Activated CD4-positive, alpha-beta T cell treated with anti-CD3 and anti-CD28 coated beads, Interleukin-2, amount 10 ng/mL, durations not matched to agents 7 days and 5 days (primary cell): ENCODE results near the gene PPDPF. TPM values are rescaled to one million over a fixed set of nuclear protein-coding genes. Genes with fewer than 3 reads are reported as not detected.
"Not testable (repeated sequence)": the region's sequence is repeated elsewhere in the genome, so short reads cannot be mapped to it uniquely, and the experiment has no call there.

Source experiments
- CTCF ChIA-PET: fragments of 350-600 bp; sonication (Branson Sonifier 250); formaldehyde crosslinking; loops from one replicate; lab custom pipeline; 2021; ENCODE audit warnings: antibody characterized with exemption; lab: Charles Lee
- POLR2A ChIA-PET: fragments of 350-600 bp; sonication (Branson Sonifier 250); formaldehyde crosslinking; loops from one replicate; lab custom pipeline; 2021; ENCODE audit warnings: antibody characterized with exemption; lab: Charles Lee
- DNase-seq: peaks from one replicate; pipeline ENCODE4 v3.0.0-alpha.2; 2020
- H3K27ac Mint-ChIP-seq: one replicate; pipeline ENCODE4 v1.8.0; 2021; ENCODE audit warnings: mild to moderate bottlenecking, moderate library complexity, mixed read lengths
- H3K27me3 Mint-ChIP-seq: one replicate; pipeline ENCODE4 v1.8.0; 2021; ENCODE audit warnings: mixed read lengths
- H3K36me3 Mint-ChIP-seq: one replicate; pipeline ENCODE4 v1.8.0; 2021; ENCODE audit warnings: low read depth, mixed read lengths
- H3K4me1 Mint-ChIP-seq: one replicate; pipeline ENCODE4 v1.8.0; 2021; ENCODE audit warnings: mixed read lengths
- H3K4me3 Mint-ChIP-seq: one replicate; pipeline ENCODE4 v1.8.0; 2021; ENCODE audit warnings: mild to moderate bottlenecking, moderate library complexity, mixed read lengths
- H3K9me3 Mint-ChIP-seq: one replicate; pipeline ENCODE4 v1.8.0; 2021; ENCODE audit warnings: mixed read lengths
- total RNA-seq, 2 experiments: library from RNA; stranded (reverse); gene quantifications; one replicate each; pipeline ENCODE4 v1.2.3, GENCODE V29; 2021

PPDPF gene
- total RNA-seq, 2 experiments from 2014 or later, result 167 to 193 TPM

DNA sequence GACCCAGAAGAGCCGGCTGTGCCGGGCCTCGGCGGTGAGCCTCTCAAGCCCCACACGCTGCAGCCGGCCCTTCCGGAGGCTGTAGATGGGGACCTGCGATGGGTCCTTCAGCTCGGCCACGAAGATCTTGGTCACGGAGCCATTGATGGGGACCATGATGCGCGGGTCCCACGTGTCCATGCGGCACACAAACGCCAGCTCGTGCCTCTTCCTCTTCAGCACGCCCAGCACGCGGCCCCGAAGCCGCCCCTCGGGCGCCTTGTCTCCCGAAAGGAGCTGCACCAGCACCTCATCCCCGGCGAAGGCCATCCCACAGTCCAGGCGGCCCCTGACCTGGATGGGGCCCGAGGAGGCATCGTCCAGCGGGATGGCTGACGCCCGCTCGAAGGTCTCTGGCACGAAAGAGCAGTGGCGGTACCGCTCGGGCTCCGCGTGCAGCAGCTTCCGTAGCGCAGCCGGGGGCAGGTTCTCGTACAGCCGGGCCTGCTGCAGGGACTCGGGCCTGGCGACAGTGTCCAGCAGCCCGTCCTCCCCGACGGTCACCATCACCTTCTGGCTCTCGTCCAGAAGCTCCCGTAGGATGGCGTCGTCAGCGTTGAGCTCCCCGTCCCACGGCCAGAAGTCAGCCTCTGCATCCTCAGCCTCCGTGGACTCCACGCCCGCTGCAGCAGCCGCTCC lies 44.6 kb downstream of the PPDPF start:
- peaks cover 38% of the 10 kb centered on the region for H3K36me3 Mint-ChIP-seq
- peaks cover 2% of the 10 kb centered on the region for H3K9me3 Mint-ChIP-seq
- no peak for DNase-seq
- no peak overlapping the region for H3K27ac Mint-ChIP-seq
- no peak overlapping the region for H3K4me3 Mint-ChIP-seq
- no peaks in the 10 kb centered on the region for H3K27me3 Mint-ChIP-seq
- peaks cover 26% of the 10 kb centered on the region for H3K4me1 Mint-ChIP-seq
- CTCF ChIA-PET, result interaction anchor here (0.6 to 1.6 kb wide), 4 partner anchors 9 to 145 kb away, joined by 3 to 5 read pairs (median 4); partner anchors contain the start of genes HELZ2 and PTK6
- POLR2A ChIA-PET, result no interaction called here

DNA sequence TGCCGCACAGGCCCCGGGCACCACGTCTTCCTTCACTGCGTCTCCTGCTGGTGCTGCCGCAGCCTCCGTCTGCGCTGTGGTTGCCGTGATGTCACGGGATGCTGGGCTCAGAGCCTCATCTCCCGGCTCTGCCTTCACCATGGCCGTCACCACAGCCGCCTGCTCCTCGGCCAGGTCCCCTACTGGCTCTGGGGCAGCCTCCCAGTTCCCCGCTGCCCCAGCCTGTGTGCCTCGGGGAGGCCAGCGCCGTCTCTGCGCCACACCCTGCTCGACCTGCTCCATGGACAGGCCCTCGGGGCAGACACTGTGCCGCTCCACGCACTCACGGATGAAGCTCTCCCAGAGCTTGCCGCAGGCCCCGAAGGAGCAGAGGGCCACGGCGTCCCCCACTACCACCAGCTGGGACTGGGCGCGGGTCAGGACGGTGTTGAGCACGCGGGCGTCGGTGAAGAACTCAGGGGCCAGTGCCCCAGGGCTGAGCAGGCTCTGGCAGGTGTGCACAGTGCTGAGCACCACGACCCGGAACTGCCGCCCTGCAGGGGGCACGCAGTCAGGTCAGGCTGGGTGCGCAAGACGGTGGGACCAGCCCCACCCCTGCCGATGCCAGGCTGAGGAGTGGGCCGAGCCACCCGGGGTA lies 45.3 kb downstream of the PPDPF start:
- DNase-seq, result no peak
- ChIA-PET POLR2A (no interaction called here), CTCF (interaction anchor here (0.6 to 1.6 kb wide), 3 partner anchors 8 to 145 kb away, joined by 3 to 4 read pairs (median 3); partner anchors contain the start of gene HELZ2)
- Mint-ChIP-seq H3K27ac (no peak overlapping the region), H3K4me3 (no peak overlapping the region), H3K9me3 (no peaks in the 10 kb centered on the region), H3K27me3 (no peaks in the 10 kb centered on the region), H3K36me3 (peaks cover 32% of the 10 kb centered on the region), H3K4me1 (peaks cover 24% of the 10 kb centered on the region)

DNA sequence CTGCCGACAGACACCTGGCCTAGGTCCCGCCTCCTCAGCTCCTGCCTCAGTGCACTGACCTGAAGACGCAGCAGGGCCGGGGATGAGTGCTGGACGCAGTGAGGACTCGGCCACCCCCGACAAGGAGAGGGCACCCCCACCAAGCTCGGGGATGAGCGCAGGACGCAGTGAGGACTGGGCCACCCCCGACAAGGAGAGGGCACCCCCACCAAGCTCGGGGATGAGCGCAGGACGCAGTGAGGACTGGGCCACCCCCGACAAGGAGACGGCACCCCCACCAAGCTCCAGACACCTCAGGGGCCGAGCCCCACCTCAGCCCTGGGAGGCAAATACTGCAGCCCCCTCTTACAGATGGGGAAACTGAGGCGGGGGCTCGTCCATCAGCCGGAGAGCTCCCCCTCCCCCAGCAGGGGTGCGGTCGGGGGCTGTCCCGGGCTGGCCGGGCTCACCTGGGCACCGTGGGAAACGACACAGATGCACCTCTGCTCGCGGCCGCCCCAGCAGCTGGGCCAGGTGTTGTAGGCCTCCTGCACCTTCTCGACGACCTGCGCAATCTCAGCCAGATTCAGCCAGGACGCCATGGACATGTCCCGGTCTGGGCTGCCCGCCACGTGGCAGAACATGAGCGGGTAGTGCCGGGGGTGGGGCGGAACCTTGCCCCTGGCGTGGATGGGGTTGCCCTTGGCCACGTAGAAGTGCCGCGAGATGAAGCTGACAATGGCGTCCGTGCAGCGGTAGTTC lies 46.0 kb downstream of the PPDPF start:
- H3K4me3 Mint-ChIP-seq, result no peak overlapping the region
- H3K27ac Mint-ChIP-seq, result no peak overlapping the region
- H3K27me3 Mint-ChIP-seq, result no peaks in the 10 kb centered on the region
- ChIA-PET CTCF (interaction anchor here (1.3 to 1.6 kb wide), 2 partner anchors 12 to 69 kb away, joined by 3 to 4 read pairs; no protein-coding TSS in a partner anchor), POLR2A (no interaction called here)
- H3K4me1 Mint-ChIP-seq, result peaks cover 24% of the 10 kb centered on the region
- H3K9me3 Mint-ChIP-seq, result no peaks in the 10 kb centered on the region
- H3K36me3 Mint-ChIP-seq, result peaks cover 27% of the 10 kb centered on the region
- no peak for DNase-seq

DNA sequence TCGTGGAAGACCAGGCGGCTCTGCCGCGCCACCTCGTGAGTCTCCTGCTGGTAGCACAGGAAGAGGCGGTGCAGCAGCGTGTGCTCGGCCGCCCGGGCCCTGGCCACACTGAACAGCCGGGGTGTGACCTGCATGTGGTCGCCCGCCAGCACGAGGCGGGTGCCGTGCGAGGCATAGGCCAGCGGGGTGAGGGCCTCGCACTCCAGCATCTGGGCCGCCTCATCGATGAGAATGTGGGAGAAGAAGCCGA lies 46.5 kb downstream of the PPDPF start:
- Mint-ChIP-seq H3K4me3 (no peak overlapping the region), H3K27ac (no peak overlapping the region), H3K27me3 (no peaks in the 10 kb centered on the region), H3K36me3 (peaks cover 27% of the 10 kb centered on the region), H3K9me3 (no peaks in the 10 kb centered on the region), H3K4me1 (peaks cover 24% of the 10 kb centered on the region)
- ChIA-PET CTCF (interaction anchor here (0.9 to 2.3 kb wide), 4 partner anchors 20 to 91 kb away, joined by 3 to 8 read pairs (median 5); partner anchors contain the start of genes RTEL1 and SRMS), POLR2A (no interaction called here)
- no peak for DNase-seq

DNA sequence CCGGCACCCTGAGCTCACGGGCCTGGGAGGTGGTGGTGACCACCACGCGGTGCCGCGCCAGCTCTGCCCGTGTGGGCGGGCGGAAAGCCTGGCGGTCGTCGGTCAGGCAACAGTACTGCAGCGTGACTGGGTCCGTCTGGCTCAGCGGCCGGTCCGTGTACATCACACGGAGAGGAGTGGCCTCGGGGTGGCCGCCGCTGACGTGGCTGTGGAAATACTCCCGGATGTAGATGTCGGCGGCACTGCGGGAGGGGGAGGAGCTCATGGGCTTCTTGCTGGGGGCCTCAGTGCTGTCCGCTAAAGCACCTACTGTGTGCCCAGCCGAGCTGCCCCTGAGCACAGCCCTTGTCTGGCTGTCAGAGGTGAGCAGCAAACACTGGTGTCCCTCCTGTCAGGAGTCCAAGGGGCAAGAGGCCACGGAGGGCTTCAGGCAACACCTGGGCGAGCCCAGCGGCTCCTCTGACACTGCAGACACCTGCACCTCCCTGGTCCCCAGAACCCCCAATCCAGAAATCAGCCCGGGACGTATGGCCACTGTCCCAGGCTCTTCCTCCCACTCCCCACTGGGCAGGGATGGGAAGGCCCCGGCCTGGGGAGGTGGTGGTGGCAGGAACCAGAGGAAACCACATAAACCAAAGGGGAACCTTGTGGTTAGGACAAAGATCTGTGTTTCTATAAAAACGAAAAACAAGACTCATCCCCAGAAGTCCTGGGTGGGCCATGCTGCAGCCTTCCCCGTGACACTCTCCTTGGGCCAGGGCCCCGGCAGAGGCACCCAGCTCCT lies 47.0 kb downstream of the PPDPF start:
- no peaks in the 10 kb centered on the region for H3K9me3 Mint-ChIP-seq
- H3K27ac Mint-ChIP-seq, result peak overlapping the region; percentile 80
- DNase-seq, result peak; percentile 63
- ChIA-PET CTCF (interaction anchor here (0.9 to 2.3 kb wide), 5 partner anchors 21 to 91 kb away, joined by 3 to 8 read pairs (median 4); partner anchors contain the start of genes PTK6, RTEL1 and SRMS), POLR2A (no interaction called here)
- peaks cover 27% of the 10 kb centered on the region for H3K36me3 Mint-ChIP-seq
- peak overlapping the region; percentile 66 for H3K4me3 Mint-ChIP-seq
- peaks cover 24% of the 10 kb centered on the region for H3K4me1 Mint-ChIP-seq
- H3K27me3 Mint-ChIP-seq, result no peaks in the 10 kb centered on the region

DNA sequence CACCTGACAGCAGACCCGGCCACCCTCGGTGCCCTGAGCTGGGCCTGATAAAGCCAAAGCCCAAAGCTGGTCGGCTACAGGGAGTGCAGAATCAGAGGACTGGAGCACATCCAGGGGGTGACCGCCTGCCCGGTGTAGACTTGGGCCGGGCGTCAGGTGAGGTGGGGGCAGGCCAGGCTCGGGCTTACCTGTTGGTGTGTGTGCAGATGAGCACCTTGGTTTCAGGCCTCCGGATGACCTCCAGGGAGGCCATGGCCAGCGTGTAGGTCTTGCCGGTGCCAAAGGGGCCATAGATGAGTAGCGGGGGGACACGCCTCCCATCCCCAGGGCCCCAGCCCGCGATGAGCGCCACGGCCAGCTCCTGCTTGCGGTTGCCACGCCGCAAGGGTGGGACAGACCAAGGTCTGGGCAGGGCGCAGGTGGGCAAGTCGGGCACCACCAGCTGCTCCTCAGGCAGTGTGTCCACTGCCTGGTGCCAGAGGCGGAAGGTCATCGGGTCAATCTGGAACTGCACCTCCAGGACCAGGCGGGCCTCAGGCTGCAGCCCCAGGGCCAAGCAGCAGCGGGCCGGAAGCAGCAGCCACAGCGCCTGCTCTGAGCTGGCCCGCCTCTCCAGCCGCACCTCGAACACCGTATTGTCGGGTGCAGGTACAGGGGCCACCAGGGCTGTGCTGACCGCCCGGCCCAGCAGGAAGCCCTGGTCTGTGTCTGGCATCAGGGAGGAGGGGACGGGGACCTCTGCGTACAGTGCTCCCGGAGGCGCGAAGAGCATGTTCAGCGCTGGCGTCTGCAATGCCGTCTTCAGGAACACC lies 47.8 kb downstream of the PPDPF start:
- DNase-seq, result no peak
- peak overlapping the region; percentile 80 for H3K27ac Mint-ChIP-seq
- H3K9me3 Mint-ChIP-seq, result no peaks in the 10 kb centered on the region
- H3K4me1 Mint-ChIP-seq, result peaks cover 24% of the 10 kb centered on the region
- H3K36me3 Mint-ChIP-seq, result peaks cover 27% of the 10 kb centered on the region
- H3K4me3 Mint-ChIP-seq, result peak overlapping the region; percentile 66
- CTCF ChIA-PET, result interaction anchor here (0.9 to 2.3 kb wide), 6 partner anchors 13 to 471 kb away, joined by 3 to 8 read pairs (median 4); partner anchors contain the start of genes PTK6, RTEL1 and SRMS
- H3K27me3 Mint-ChIP-seq, result no peaks in the 10 kb centered on the region
- POLR2A ChIA-PET, result no interaction called here

DNA sequence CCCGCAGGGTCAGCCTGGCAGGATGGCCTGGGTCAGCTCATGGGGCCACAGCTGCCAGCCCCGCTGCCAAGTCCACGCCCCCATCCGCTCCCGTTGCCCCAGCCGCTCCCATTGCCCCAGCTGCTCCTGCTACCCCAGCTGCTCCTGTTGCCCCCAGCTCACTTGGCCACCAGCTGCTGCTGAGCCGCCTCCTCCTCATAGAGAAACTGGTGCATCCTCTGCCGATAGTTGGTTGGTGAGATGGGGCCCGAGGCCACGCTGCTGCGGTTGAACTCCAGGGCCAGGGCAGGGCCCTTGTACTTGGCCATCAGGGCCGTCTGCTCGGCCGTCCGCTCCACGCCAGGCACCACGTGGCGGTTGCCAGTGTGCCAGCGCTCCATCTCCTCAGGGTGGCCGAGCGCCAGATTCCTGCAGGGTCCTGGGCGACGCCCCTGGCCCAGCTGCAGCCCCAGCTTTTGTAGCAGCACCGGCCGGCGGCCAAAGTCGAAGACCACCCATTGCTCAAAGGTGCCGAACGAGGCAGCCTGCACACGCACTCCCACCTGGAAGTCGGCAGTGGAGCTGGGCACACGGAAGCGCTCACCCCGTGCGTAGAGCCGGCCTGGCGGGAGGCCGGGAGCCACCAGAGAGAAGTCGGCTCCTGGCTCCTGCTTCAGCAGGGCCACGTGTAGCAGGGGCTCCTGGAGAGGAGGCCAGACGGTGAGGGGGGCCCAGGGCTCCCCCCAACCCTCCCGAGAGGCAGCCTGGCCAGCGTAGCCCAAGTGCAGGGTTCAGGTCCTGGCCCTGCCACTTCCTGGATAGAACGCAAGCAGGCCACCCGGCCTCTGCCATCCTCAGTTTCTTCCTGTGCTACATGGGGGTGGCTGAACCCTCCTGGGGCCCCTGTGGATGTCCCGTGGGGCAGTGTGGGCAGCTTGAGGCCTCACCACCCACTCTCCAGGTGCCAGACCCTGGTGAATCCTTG lies 48.7 kb downstream of the PPDPF start:
- DNase-seq, result peak; percentile 20
- CTCF ChIA-PET, result interaction anchor here (1.4 to 2.3 kb wide), 5 partner anchors 14 to 470 kb away, joined by 3 to 8 read pairs (median 4); partner anchors contain the start of genes PTK6 and SRMS
- POLR2A ChIA-PET, result no interaction called here
- no peaks in the 10 kb centered on the region for H3K9me3 Mint-ChIP-seq
- no peak overlapping the region for H3K27ac Mint-ChIP-seq
- peaks cover 24% of the 10 kb centered on the region for H3K4me1 Mint-ChIP-seq
- H3K4me3 Mint-ChIP-seq, result no peak overlapping the region
- peaks cover 27% of the 10 kb centered on the region for H3K36me3 Mint-ChIP-seq
- no peaks in the 10 kb centered on the region for H3K27me3 Mint-ChIP-seq

DNA sequence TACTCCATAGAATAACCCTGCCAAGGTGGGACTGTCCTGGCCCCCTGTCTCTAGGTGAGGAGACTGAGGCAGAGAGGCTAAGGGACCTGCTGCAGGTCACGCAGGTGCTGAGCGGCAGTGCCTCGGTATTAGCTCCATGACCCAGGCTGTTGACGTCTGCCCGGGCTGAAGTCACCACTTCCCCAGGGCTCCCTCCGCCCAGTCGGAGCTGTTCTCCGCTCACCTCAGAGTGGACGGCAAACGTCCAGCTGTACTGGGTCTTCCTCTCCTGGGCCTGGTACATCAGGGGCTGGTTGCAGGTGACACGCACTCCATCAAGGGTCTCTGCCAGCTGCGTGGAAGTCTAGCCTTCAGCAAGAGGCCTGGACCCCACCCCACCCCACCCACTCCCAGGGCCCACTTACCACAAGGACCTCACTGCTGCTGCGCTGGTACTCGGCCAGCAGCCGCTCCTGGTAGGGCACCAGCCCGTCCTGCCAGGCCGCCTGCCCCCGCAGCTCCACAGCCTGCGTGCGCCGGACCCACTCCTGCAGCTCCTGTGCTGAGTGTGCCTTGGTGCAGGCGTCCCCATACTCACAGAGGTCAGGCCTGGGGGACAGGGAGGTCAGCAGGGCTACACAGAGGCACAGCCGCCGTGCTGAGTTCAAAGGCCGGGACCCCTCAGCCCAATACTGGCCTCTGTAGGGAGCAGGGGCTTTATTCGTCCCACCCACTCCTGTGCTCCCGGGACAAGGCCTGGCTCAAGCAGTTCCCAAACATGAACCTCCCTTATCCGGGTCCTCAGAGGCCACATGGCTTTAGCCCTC lies 49.9 kb downstream of the PPDPF start:
- CTCF ChIA-PET, result no interaction called here
- DNase-seq, result no peak
- Mint-ChIP-seq H3K27me3 (peaks cover 4% of the 10 kb centered on the region), H3K27ac (no peak overlapping the region), H3K4me1 (peaks cover 24% of the 10 kb centered on the region), H3K36me3 (peaks cover 26% of the 10 kb centered on the region), H3K9me3 (no peaks in the 10 kb centered on the region), H3K4me3 (no peak overlapping the region)
- POLR2A ChIA-PET, result no interaction called here

DNA sequence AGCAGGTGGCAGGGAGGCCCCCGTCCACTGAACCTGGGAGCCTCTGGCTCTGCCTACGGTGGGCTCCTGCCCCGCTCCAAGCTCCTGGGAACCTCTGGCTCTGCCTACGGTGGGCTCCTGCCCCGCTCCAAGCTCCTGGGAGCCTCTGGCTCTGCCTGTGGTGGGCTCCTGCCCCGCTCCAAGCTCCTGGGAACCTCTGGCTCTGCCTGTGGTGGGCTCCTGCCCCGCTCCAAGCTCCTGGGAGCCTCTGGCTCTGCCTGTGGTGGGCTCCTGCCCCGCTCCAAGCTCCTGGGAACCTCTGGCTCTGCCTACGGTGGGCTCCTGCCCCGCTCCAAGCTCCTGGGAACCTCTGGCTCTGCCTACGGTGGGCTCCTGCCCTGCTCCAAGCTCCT lies 50.5 kb downstream of the PPDPF start:
- DNase-seq, H3K27ac Mint-ChIP-seq, POLR2A ChIA-PET, H3K9me3 Mint-ChIP-seq, H3K27me3 Mint-ChIP-seq, H3K4me3 Mint-ChIP-seq: not testable (repeated sequence)
- CTCF ChIA-PET, result interaction anchor here (1.0 kb wide), 1 partner anchor 34 kb away, joined by 3 read pairs; the partner anchor contains the start of gene PTK6
- H3K36me3 Mint-ChIP-seq, result peaks cover 22% of the 10 kb centered on the region
- peaks cover 24% of the 10 kb centered on the region for H3K4me1 Mint-ChIP-seq
